Endothelial cell of umbilical vein (primary cell): ENCODE measurements around the gene AZI2. TPM values are rescaled to one million over a fixed set of nuclear protein-coding genes. Genes with fewer than 3 reads are reported as not detected.

ENCODE experiments used
- BruUV-seq: library from RNA; stranded (reverse); fragments of 400-500 nt; replicated peaks from 2 replicates; lab custom pipeline; 2021; lab: Mats Ljungman, UMichigan
- CTCF ChIA-PET: fragments of 300-600, 350-600 bp; sonication (Branson Sonifier 250); formaldehyde crosslinking; loops from one replicate; lab custom pipeline; 2021; ENCODE audit warnings: antibody characterized with exemption, inconsistent platforms; lab: Charles Lee
- POLR2A ChIA-PET: fragments of 300-600, 350-600 bp; sonication (Branson Sonifier 250); formaldehyde crosslinking; loops from one replicate; lab custom pipeline; 2021; ENCODE audit warnings: antibody characterized with exemption, inconsistent platforms; lab: Charles Lee
- DNase-seq: peaks from one replicate; pipeline ENCODE4 v3.0.0-alpha.2; 2011; ENCODE audit warnings: low read depth, low spot score
- FAIRE-seq: peaks from 2 replicates; lab custom pipeline; 2011; peaks lifted over from hg19 to GRCh38; lab: Jason Lieb, UNC
- H2AFZ ChIP-seq: 2 replicates; pipeline ENCODE4 v1.6.0; 2012; ENCODE audit warnings: low read depth, low read length, control low read depth, inconsistent platforms
- H3K27ac ChIP-seq: 2 replicates; pipeline ENCODE4 v1.5.1; 2011; ENCODE audit warnings: low read depth, mild to moderate bottlenecking, control low read depth, low read length, moderate library complexity; ENCODE audit not compliant: insufficient read depth
- H3K27me3 ChIP-seq, 2 experiments: 2 replicates each; pipeline versions ENCODE4 v1.6.0 to v1.6.1; 2011; ENCODE audit warnings: low read length in 2 of 2, mixed read lengths in 1 of 2; ENCODE audit not compliant: control insufficient read depth in 2 of 2, insufficient read depth in 2 of 2
- H3K36me3 ChIP-seq, 2 experiments: 2 replicates in 1 of 2; 3 replicates in 1 of 2; pipeline ENCODE4 v1.5.1; 2011; ENCODE audit warnings: low read length in 2 of 2, mild to moderate bottlenecking in 1 of 2, moderate library complexity in 1 of 2; ENCODE audit not compliant: control insufficient read depth in 2 of 2, insufficient read depth in 2 of 2; ENCODE audit errors: extremely low read depth in 1 of 2
- H3K4me1 ChIP-seq: 3 replicates; pipeline ENCODE4 v1.5.1; 2011; ENCODE audit warnings: mild to moderate bottlenecking, low read length; ENCODE audit not compliant: control insufficient read depth, insufficient read depth; ENCODE audit errors: extremely low read depth
- H3K4me2 ChIP-seq: 2 replicates; pipeline ENCODE4 v1.6.1; 2011; ENCODE audit warnings: low read length, control low read depth, mixed read lengths; ENCODE audit not compliant: insufficient read depth
- H3K4me3 ChIP-seq, 3 experiments: fragments of 200-600 bp in 1 of 3; sonication (generic), shearing (Covaris generic) in 1 of 3; replicated peaks in 1 of 3; 2 replicates each; pipeline ENCODE4 v1.5.1; 2011 to 2016; ENCODE audit warnings: control low read depth in 3 of 3, low read length in 3 of 3, mild to moderate bottlenecking in 2 of 3, inconsistent platforms in 1 of 3, low read depth in 1 of 3, moderate library complexity in 1 of 3; ENCODE audit not compliant: insufficient read depth in 1 of 3
- H3K79me2 ChIP-seq: 2 replicates; pipeline ENCODE4 v1.6.0; 2012; ENCODE audit warnings: low read length, inconsistent platforms; ENCODE audit not compliant: control insufficient read depth, insufficient read depth
- H3K9ac ChIP-seq: replicated peaks from 2 replicates; pipeline ENCODE3; 2011; ENCODE audit warnings: low read length, control low read depth; ENCODE audit not compliant: insufficient read depth; ENCODE audit errors: extremely low read depth
- H3K9me1 ChIP-seq: replicated peaks from 3 replicates; pipeline ENCODE4 v1.6.0; 2011; ENCODE audit warnings: mild to moderate bottlenecking, low read length; ENCODE audit not compliant: control insufficient read depth, insufficient read depth; ENCODE audit errors: extremely low read depth
- H3K9me3 ChIP-seq: replicated peaks from 2 replicates; pipeline ENCODE4 v1.5.1; 2012; ENCODE audit warnings: low read length, inconsistent platforms; ENCODE audit not compliant: control insufficient read depth, insufficient read depth
- H4K20me1 ChIP-seq: replicated peaks from 2 replicates; pipeline ENCODE3; 2011; ENCODE audit warnings: mild to moderate bottlenecking, low read length; ENCODE audit not compliant: control insufficient read depth, insufficient read depth; ENCODE audit errors: extremely low read depth
- EZH2 ChIP-seq: IDR thresholded peaks from 2 replicates; pipeline ENCODE4 v1.6.1; 2012; ENCODE audit warnings: borderline replicate concordance, low read depth, mild to moderate bottlenecking, moderate library complexity, low read length, inconsistent platforms; ENCODE audit not compliant: severe bottlenecking
- FOS ChIP-seq: IDR thresholded peaks from 2 replicates; pipeline ENCODE4 v1.6.1; 2011; ENCODE audit warnings: mild to moderate bottlenecking, low read length, moderate library complexity, borderline replicate concordance; ENCODE audit not compliant: insufficient read depth
- GATA2 ChIP-seq: IDR thresholded peaks from 2 replicates; pipeline ENCODE4 v1.7.0; 2011; ENCODE audit warnings: low read depth, mild to moderate bottlenecking, moderate library complexity, mixed read lengths, low read length; ENCODE audit not compliant: insufficient read length, insufficient read depth
- JUN ChIP-seq: IDR thresholded peaks from 2 replicates; pipeline ENCODE4 v1.6.1; 2011; ENCODE audit warnings: borderline replicate concordance, low read depth; ENCODE audit not compliant: insufficient read length, insufficient read depth
- MYC ChIP-seq: IDR thresholded peaks from one replicate; pipeline ENCODE4 v1.6.1; 2011; ENCODE audit warnings: mild to moderate bottlenecking, low read depth, low read length
- POLR2A ChIP-seq: IDR thresholded peaks from 2 replicates; pipeline ENCODE4 v1.6.1; 2012; ENCODE audit warnings: low read depth, mild to moderate bottlenecking, control low read depth, low read length
- POLR2AphosphoS5 ChIP-seq: IDR thresholded peaks from 2 replicates; pipeline ENCODE4 v1.6.1; 2012; ENCODE audit warnings: low read depth, mild to moderate bottlenecking, control low read depth, low read length, moderate library complexity; ENCODE audit not compliant: insufficient read depth
- dilution Hi-C: fragments of 300-500 bp; cut with MboI; formaldehyde crosslinking; loops from one replicate; pipeline ENCODE4 v1.15.0; 2019; ENCODE audit warnings: low sequenced_read_pairs; ENCODE audit not compliant: extremely low pct_ligation_motif_present
- intact Hi-C: fragments of 100-400 bp; cut with micrococcal nuclease; formaldehyde crosslinking; loops from one replicate; pipeline ENCODE4 v1.10.0; 2022
- polyA plus RNA-seq, 4 experiments: library from polyadenylated mRNA; depleted of rRNA in 3 of 4; stranded (reverse) in 3 of 4; unstranded in 1 of 4; fragments of >200 nt; gene quantifications; 2 replicates each; pipeline versions ENCODE4 v1.2.1 to v1.2.3, GENCODE V29; 2011 to 2012; ENCODE audit warnings: missing spikeins in 1 of 4
- total RNA-seq: library from RNA; stranded (reverse); gene quantifications from 2 replicates; pipeline ENCODE4 v1.2.3, GENCODE V29; 2021
- TF ChIP-seq, protein P1 (sequence below): IDR thresholded peaks from 2 replicates; pipeline ENCODE4 v1.6.1; 2011; ENCODE audit not compliant: insufficient read depth, insufficient read length
- TF ChIP-seq, protein P2 (sequence below), 2 donors: IDR thresholded peaks; 1 replicate in 1 of 2; 2 replicates in 1 of 2; pipeline ENCODE4 v1.5.1; 2011; ENCODE audit warnings: low read length in 2 of 2, mild to moderate bottlenecking in 2 of 2, moderate library complexity in 2 of 2, control low read depth in 1 of 2, inconsistent platforms in 1 of 2, low read depth in 1 of 2; ENCODE audit not compliant: insufficient read depth in 1 of 2; ENCODE audit errors: extremely low read depth in 1 of 2

AZI2 gene
- total and polyA plus RNA-seq, 2 donors (not counting 3 experiments of a cell fraction or from before 2014, with no cell fraction given), result 17.4 to 39.5 TPM

DNA sequence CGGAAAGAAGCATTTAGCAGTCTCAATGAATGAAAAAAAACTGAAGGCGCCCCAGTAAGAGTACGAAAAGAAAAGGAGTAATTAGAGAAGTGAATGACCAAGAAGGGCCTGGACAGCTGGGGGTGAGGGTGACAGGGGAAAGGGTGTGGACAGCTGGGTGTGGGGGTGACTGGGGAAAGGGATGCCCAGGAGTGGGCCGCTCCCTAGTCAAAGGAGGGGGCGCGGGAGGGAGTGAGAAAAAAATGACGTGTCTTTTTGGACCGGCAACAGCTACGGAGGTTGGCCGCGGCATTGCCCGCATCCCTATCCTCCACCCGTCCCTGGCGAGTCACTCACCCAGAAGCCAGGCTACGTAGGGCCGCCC is 377 bp downstream of the AZI2 start:
- no peaks in the 10 kb centered on the region for H3K27me3 ChIP-seq
- dilution Hi-C loops (no loop called here), intact Hi-C loops (loop anchor here (2.0 to 10.0 kb wide), 3 partner anchors 719 to 893 kb away; no protein-coding TSS in a partner anchor)
- H3K36me3 ChIP-seq, result no peaks in the 10 kb centered on the region
- ChIA-PET POLR2A (no interaction called here), CTCF (interaction anchor here (1.0 to 2.2 kb wide), 5 partner anchors 9 to 636 kb away, joined by 3 to 13 read pairs (median 4); no protein-coding TSS in a partner anchor)
- FAIRE-seq, result no peak
- DNase-seq, result no peak
- H3K9ac ChIP-seq, result peak overlapping the region; percentile 98
- H3K4me3 ChIP-seq, result peak overlapping the region; percentile 59 to 86 (median 69)
- BruUV-seq, result no TSS peak
- peaks cover 16% of the 10 kb centered on the region for H3K4me1 ChIP-seq
- H3K4me2 ChIP-seq, result peak overlapping the region; percentile 96
- peak overlapping the region; percentile 72 for H2AFZ ChIP-seq
- H3K9me3 ChIP-seq, result no peaks in the 10 kb centered on the region
- no peak for TF ChIP-seq FOS
- TF ChIP-seq EZH2, result no peak
- TF ChIP-seq JUN, result no peak
- TF ChIP-seq GATA2, result no peak
- TF ChIP-seq, protein P1, sequence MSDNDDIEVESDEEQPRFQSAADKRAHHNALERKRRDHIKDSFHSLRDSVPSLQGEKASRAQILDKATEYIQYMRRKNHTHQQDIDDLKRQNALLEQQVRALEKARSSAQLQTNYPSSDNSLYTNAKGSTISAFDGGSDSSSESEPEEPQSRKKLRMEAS, result no peak
- no peak for TF ChIP-seq POLR2A
- TF ChIP-seq POLR2AphosphoS5, result no peak
- no peak for TF ChIP-seq MYC
- TF ChIP-seq, protein P2, sequence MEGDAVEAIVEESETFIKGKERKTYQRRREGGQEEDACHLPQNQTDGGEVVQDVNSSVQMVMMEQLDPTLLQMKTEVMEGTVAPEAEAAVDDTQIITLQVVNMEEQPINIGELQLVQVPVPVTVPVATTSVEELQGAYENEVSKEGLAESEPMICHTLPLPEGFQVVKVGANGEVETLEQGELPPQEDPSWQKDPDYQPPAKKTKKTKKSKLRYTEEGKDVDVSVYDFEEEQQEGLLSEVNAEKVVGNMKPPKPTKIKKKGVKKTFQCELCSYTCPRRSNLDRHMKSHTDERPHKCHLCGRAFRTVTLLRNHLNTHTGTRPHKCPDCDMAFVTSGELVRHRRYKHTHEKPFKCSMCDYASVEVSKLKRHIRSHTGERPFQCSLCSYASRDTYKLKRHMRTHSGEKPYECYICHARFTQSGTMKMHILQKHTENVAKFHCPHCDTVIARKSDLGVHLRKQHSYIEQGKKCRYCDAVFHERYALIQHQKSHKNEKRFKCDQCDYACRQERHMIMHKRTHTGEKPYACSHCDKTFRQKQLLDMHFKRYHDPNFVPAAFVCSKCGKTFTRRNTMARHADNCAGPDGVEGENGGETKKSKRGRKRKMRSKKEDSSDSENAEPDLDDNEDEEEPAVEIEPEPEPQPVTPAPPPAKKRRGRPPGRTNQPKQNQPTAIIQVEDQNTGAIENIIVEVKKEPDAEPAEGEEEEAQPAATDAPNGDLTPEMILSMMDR (IDR thresholded peaks at IDR 0.05; ENCODE audit: extremely low read depth in 1 of 2, insufficient read depth in 1 of 2, low read depth in 1 of 2, low read length in 2 of 2), result no peak
- no peaks in the 10 kb centered on the region for H3K9me1 ChIP-seq
- H3K79me2 ChIP-seq, result peaks cover 31% of the 10 kb centered on the region
- peak overlapping the region; percentile 98 for H3K27ac ChIP-seq
- no peaks in the 10 kb centered on the region for H4K20me1 ChIP-seq
